C4-2B (cell line): ENCODE data around the gene ASCC3.
A peak's percentile ranks its signal among the peaks of the same experiment; 100 is the strongest.

Source experiments
- H3K27ac ChIP-seq: fragments of 450-650 bp; 2 replicates; pipeline ENCODE4 v1.5.1; 2017
- ZFX ChIP-seq: fragments of 450-650 bp; IDR thresholded peaks from 2 replicates; pipeline ENCODE4 v1.6.1; 2017
- TF ChIP-seq, protein P1 (sequence below): fragments of 450-650 bp; conservative IDR thresholded peaks from 2 replicates; pipeline ENCODE4 v1.5.1; 2017; ENCODE audit warnings: mild to moderate bottlenecking

The ASCC3 gene

DNA sequence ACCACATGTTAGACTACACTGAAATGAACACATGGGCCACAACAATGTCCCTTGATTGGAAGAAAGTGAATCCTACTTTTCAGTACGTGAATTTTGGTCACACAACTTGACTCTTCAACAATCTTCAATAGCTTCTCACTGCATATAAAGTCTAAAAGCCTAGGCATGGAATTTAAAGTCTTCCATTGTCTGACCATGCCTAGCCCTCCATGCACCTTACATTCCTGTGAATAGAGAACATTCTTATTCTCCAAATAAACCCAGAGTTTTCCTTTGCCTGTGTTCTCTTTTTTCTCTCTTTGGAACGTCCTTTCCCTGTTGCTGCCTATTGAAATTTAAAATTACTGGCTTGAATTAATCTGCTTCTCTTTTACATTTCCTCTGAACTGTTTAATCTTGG, 207.5 kb downstream of the ASCC3 start:
- TF ChIP-seq ZFX = no peak
- TF ChIP-seq, protein P1, sequence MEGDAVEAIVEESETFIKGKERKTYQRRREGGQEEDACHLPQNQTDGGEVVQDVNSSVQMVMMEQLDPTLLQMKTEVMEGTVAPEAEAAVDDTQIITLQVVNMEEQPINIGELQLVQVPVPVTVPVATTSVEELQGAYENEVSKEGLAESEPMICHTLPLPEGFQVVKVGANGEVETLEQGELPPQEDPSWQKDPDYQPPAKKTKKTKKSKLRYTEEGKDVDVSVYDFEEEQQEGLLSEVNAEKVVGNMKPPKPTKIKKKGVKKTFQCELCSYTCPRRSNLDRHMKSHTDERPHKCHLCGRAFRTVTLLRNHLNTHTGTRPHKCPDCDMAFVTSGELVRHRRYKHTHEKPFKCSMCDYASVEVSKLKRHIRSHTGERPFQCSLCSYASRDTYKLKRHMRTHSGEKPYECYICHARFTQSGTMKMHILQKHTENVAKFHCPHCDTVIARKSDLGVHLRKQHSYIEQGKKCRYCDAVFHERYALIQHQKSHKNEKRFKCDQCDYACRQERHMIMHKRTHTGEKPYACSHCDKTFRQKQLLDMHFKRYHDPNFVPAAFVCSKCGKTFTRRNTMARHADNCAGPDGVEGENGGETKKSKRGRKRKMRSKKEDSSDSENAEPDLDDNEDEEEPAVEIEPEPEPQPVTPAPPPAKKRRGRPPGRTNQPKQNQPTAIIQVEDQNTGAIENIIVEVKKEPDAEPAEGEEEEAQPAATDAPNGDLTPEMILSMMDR = no peak
- H3K27ac ChIP-seq = no peak overlapping the region

DNA sequence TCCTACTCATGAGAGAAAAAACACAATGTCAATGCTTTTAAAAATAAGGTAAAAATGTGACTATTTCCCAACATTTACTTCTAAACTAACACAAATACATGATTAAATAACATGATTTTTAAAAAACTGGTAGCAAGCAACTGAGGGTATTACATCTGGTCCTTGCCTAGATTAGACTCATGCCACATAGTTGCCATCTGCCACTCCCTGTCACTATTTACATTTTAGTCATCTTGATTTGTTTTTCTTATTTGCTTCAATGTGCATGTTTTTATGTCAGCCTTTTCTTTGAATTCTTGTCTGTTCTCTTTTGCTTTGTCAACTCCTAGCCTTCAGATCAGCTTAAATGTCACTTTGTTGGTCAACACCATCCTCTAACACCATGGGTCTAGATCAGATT, 209.4 kb downstream of the ASCC3 start:
- no peak overlapping the region for H3K27ac ChIP-seq
- no peak for TF ChIP-seq ZFX
- TF ChIP-seq, protein P1 = no peak

GRCh38 chr6:100670056-100670455, 211.1 kb downstream of the ASCC3 start:
- no peak for TF ChIP-seq ZFX
- TF ChIP-seq, protein P1 = no peak

GRCh38 chr6:100665041-100665380, 216.1 kb downstream of the ASCC3 start:
- TF ChIP-seq, protein P1 = no peak
- no peak for TF ChIP-seq ZFX
- H3K27ac ChIP-seq = no peak overlapping the region

More at GRCh38 chr6:100670056-100670455, 211.1 kb downstream of the ASCC3 start:
- H3K27ac ChIP-seq = no peak overlapping the region

DNA sequence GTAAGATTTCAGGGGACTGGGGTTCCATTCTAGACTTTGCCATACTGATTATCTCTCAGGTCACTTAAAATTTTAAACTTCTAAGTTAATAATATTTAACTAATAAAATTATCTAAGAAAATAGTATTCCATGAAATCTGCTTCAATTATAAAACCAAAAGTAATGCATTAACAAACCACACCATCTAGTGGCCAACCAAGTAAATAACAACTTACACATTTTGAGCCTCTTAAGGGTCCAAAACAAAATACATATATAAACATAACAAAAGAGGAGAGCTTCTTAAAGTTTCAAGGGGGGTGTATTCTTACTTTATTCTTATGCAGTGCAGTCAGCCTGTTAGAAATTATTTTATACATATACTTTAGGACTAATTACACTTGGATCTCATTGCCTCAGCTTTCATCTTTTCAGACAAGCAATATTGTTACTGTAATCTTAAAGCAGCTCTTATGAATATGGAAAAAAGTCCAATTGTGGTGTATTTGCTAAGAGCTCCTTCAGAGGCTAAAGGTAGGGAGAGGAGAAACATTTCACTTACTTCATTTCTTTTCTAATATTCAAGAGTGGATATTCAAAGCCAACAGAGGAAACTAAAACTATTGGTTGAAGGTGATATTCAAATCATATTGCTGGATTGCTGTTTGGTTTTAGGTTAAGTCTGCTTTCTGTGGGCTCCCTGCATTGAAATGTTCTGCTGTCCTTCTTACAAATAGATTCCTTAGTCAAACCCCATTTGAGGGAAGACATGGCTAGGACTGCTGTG, 216.7 kb downstream of the ASCC3 start:
- TF ChIP-seq, protein P1 = peak; percentile 77
- TF ChIP-seq ZFX = no peak
- no peak overlapping the region for H3K27ac ChIP-seq

DNA sequence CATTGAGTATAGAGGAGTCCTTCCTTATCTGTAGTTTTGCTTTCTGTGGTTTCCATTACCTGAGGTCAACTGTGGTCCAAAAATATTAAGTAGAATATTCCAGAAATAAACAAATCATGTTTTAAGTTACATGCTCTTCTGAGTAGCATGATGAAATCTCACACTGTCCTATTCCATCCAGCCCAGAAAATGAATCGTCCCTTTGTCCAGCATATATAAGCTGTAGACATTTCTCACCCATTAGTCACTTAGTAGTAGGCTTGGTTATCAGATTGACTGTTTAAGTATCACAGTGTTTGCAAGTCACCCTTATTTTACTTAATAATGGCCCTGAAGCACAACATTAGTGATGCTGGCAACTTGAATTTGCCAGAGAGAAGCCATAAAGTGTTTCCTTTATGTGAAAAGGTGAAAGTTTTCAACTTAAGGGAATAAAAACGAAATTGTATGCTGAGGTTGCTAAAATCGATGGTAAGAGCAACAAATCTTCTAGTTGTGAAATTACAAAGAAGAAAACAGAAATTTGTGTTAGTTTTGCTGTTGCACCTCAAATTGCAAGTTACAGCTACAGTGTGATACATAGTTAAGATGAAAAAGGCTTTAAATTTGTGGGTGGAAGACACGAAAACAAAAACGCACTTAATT, 217.8 kb downstream of the ASCC3 start:
- H3K27ac ChIP-seq = no peak overlapping the region
- TF ChIP-seq ZFX = no peak
- TF ChIP-seq, protein P1 = no peak

DNA sequence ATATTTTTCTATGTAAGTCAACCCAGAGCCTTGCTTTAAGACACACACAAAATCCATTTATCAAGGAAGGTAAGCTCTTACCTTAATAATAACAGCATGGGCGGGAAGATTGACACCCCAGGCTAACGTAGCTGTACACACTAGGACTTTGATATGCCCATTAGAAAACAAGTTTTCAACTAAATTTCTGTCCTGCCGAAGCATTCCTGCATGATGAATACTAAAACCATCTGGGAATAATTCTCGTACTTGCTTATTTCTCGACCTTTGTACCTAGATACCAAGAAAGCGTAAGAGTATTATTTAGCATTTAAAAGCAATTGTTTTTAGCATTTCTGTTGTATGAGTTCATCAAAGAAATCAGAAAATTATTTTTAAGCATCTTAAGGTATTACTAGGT, 218.9 kb downstream of the ASCC3 start:
- no peak overlapping the region for H3K27ac ChIP-seq
- TF ChIP-seq, protein P1 = no peak
- TF ChIP-seq ZFX = no peak
